Stimulated activated CD4-positive, alpha-beta T cell treated with anti-CD3 and anti-CD28 coated beads, Interleukin-15, amount 100 ng/mL, for 1 hour (primary cell): ENCODE measurements around the gene LGR4.

ENCODE experiments used
- DNase-seq, 2 donors: peaks; one replicate each; pipeline ENCODE4 v3.0.0-alpha.2; 2020; ENCODE audit warnings: low read depth in 1 of 2, low spot score in 1 of 2

Gene LGR4

DNA sequence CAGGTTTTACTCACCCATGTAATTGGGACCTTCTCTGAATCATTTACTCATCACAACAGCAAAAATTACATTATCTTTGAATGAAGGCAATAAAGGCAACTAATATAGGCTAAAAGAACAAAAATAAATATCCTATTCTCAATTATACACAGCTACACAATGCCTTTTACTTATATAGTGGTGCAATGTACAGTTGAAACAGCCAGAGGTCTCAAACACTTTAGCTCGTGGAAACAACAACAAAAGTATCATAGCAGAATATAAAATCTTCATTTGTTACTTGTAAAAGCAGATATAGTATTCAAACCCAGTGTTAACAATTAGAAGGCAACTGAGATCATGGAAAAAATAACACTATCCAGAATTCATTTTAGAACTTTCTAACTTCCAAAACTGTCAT is 88.9 kb downstream of the LGR4 start:
- no peak for DNase-seq

- DNase-seq, result no peak
Measured at GRCh38 chr11:27381238-27381666, 91.3 kb downstream of the LGR4 start.

DNA sequence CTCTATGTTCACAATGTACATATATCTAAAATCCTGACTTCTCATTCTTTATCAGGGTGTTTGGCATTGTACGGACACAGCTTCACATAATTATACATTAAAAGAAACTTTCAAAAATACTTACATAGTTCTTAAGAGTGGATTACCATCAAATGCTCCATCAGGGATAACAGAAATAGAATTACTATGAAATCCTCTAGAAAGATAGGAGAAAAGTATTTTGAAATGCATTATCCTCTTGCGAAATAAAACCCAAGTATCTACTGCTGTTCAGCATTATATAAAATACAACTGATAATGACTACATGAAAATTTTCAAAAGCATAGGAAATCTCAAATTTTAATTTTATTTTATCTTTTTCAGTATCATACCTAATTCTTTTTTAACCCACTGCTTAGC is 91.8 kb downstream of the LGR4 start:
- no peak for DNase-seq

DNA sequence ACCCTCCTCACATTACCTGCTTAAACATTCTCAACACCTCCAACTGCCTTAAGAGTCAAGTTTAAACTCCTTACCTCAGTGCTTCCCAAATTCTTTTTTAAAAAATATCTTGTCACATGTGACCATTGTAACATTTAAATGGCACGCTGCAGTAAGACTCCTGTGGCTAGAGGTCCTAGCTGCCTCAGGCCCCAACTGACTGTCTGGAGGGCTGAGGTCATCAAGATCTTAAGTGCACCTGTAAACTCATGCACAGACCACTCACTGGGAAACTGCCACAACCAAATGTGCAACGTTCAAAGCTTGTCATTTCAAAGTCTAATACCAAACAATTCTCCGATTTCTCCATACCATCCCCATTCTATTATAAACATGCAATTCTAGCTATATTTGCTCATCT is 93.1 kb downstream of the LGR4 start:
- DNase-seq, result no peak

- no peak for DNase-seq
Measured at GRCh38 chr11:27375370-27375769, 97.2 kb downstream of the LGR4 start.

DNA sequence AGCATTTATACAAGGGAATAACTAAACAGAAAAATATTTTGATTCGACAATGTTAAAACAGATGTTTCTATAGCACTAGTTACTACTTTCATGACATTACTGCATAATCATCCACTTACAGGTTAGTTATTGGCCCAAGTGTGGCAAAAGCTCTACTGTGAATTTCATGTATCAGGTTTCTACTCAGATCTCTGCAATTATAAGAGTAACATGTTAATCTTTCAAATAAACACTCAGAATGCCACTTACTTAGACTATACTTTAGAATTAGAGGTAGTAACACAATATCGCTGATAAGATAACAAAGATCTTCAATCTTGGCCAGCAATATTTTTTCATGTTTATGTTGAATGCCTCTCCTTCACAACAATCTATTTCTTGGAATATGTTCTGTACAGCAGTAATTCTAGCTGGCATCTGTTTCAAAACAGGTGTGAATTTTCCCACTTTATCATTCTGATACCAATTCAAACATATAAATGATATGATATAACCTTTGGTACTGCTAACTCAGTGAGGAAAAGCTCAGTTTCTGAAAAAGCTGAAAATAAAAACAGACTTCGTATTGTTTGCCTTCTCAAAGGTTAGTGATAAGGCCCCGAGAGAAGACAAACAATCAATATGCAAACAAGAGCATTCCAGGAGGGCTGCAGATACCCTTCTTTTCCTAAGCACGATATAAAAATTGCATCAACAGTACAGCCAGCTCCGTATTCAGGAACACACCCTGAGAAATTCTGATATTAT is 98.6 kb downstream of the LGR4 start:
- DNase-seq, result no peak

DNA sequence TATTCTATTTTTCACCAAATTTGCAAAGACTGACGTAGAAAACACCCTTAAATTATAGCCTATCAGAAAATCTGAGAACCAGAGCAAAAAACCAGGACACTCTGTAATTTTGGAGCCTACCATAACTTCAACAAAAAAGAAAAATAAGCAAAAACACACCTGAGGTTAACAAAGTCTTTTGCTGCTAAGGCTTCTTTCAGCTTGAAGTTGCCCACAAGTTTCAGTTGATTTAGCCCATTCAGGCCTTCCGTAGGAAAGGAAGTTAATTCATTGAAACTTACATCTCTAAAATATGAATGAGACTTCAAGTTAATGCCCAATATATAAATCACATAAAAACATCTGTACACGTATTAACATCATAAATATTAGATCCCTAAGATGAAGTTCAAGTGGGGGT is 99.2 kb downstream of the LGR4 start:
- no peak for DNase-seq

DNA sequence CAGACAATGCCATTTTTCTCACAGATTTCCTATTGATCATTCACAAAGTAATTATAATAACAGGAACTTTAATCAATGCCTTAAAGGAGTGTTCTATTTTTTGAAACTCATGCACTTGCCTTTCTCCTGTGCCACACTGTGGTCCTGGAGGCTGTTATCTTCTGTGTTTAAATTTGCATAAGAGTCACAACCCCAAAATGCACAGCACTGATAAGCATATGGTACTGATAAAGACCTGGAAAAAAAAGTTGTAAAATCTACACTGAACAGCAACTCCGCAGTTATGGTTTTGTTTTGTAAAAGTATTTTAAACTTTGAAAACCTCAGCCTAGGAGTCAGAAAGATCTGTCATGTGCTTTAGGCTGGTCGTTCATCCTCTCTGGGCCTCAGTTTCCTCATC is 100.4 kb downstream of the LGR4 start:
- no peak for DNase-seq

GRCh38 chr11:27371489-27371888 is 101.1 kb downstream of the LGR4 start:
- DNase-seq, result no peak

- no peak for DNase-seq
Measured at GRCh38 chr11:27370374-27370773, 102.2 kb downstream of the LGR4 start.

DNA sequence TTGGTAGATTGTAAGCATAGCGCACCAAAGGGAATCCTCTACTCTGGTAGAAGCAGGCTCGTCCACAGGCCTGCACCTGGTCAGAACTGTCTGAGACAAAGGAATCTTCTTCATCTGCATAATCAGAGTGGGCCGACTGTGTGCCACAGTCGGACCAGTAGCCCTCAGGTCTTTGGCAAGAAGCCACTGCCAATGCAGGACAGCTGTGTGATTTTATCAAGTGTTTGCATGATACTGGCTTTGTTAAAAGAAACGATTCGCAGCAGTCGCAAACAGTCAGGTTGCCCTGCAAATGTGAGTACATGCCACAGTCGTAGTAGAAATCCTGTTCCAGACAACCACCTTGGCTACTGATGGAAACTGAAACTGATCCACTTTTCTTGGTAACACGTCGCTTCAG is 104.7 kb downstream of the LGR4 start:
- DNase-seq, result no peak

GRCh38 chr11:27363576-27364117 is 108.9 kb downstream of the LGR4 start:
- DNase-seq, result no peak

DNA sequence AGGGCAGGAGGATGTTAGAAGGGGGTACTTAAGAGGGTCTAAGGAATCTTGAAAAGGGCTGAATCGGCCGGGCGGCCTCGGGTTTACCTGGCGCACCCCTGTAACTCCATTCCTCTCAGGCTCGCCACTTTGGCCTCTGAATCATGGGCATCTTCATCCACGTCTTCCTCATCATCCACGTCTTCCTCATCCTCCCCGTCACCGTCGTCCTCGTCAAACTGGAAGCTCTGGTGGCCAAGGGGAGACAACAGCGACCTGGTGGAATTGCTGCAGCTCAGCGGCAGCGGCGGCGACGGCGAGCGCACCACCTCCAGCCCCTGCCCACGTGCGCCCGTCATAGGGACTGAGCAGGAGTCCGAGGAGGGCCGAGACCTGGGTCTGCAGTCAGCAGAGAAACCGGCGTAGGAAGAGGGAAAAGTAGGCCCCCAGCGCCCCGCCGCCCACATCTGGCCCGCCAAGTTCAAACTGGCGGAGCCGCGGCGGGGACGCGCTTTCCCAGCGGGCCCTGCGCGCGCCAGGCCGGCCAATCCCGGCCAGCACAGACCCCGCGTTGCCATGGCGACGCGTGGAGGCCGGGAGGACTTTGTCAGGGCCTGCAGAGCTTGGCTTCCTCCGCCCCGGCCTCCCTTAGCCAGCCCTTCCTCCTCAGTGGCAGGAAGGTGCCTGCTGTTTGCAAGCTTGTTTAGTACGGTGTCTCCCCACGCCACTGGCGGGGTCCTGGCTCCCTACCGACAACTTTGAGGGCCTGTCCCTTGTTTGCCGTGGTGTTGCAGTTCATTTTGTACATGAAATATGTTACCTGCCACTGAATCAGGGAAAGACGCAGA is 109.6 kb downstream of the LGR4 start, which contains the start of gene CCDC34:
CCDC34 (minus strand) TSS at position 467 of the 827 bp plus-strand sequence; CDS start at position 446, 21 bp downstream.
- peak; percentile 75 to 80 for DNase-seq

- DNase-seq, result no peak
Measured at GRCh38 chr11:27361649-27362431, 110.8 kb downstream of the LGR4 start.

GRCh38 chr11:27358296-27358695 is 114.3 kb downstream of the LGR4 start:
- DNase-seq, result no peak

GRCh38 chr11:27357250-27357649 is 115.3 kb downstream of the LGR4 start:
- DNase-seq, result no peak

- DNase-seq, result no peak
Measured at GRCh38 chr11:27356624-27357222, 115.9 kb downstream of the LGR4 start.

DNA sequence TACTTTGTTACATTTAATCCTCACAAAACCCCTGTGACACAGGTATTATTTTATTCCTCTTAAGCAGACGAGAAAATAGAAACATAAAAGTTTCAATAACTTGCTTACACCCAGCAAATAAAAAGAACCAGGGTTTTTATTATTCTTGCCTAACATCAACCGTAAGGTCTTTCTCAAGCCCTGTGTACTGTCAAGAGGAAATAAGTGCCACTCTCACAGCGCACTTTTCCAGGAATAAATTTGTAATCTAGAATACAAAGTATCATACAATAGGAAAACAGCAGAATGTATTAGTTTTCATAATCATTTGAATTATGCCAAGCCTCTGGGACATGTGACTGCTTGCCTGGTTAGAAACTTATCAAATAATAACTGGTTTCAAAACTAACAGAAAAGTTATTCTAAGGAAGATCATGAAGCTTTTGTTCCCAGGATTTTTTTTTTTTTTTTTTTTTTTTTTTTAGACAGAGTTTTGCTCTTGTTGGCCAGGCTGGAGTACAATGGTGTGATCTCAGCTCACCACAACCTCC is 117.0 kb downstream of the LGR4 start:
- DNase-seq, result no peak

GRCh38 chr11:27354359-27354965 is 118.1 kb downstream of the LGR4 start:
- DNase-seq, result no peak
